ENCODE results near the gene RCL1.
A peak's percentile ranks its signal among the peaks of the same experiment; 100 is the strongest.
"Not testable (repeated sequence)": the region's sequence is repeated elsewhere in the genome, so short reads cannot be mapped to it uniquely, and the experiment has no call there.

Gene RCL1

DNA sequence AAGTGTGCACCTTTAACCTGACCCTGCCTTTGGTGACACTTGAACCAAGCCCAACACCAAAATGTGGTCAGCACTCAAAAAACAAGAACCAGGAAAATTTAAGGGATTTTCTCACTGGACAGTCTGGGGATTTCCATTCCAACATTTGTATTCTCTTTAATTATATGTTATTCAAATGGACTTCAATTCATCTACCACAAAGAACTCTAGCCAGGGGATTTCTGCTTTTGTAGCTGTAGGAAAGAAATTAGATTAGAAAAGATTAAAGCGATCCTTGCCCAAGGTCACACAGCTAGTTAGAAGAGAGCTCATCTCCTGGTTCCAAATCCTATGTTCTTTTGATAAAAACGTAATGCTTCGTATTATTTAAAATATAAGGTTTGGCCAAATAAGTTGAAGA, 97.5 kb downstream of the RCL1 start:
- no peak for DNase-seq

- no peak for DNase-seq
These were observed 98.2 kb downstream of the RCL1 start for GRCh38 chr9:4890929-4891328.

DNA sequence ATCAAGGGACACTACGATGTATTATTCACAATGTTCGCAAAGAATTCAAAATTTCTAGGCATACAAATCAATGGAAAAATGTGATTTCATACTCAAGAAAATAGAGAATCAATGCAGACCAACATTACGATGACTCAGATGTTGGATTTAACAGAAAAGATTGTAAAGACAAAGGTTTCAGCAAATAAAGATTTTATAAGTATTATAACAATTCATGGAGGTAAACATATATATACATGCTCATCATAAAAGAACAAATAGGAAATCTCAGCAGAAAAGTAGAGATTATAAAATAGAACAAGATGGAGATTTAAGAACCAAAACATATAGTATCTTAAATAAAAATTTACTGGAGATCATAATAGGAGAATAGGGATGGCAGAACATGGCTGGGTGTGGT, 98.9 kb downstream of the RCL1 start:
- DNase-seq = no peak

GRCh38 chr9:4892501-4893194, 99.9 kb downstream of the RCL1 start:
- DNase-seq = no peak

DNA sequence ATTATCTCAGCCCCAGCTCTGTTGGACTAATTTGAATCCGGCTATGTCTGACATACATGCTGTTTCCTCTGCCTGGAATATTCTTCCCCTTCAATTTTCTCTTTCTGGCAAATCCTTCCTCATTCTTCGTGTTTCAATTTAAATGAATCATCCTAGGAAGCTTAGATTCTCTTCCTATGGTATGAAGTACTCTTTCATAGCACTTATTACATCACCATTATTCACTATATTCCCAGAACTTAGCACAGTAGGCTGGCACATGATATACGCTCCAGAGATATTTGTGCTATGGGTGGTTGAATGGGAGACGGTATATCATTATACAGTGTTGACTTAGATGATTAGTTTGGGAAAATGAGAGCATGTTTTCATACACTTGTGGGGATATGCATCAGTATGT, 101.3 kb downstream of the RCL1 start:
- no peak for DNase-seq

DNA sequence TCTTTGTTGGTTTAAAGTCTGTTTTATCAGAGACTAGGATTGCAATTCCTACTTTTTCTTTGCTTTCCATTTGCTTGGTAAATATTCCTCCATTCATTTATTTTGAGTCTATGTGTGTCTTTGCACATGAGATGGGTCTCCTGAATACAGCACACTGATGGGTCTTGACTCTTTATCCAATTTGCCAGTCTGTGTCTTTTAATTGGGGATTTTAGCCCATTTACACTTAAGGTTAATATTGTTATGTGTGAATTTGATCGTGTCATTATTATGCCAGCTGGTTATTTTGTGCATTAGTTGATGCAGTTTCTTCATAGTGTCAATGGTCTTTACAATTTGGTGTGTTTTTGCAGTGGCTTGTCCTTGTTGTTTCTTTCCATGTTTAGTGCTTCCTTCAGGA, 107.1 kb downstream of the RCL1 start:
- not testable (repeated sequence) for DNase-seq

- not testable (repeated sequence) for DNase-seq
These were observed 108.8 kb downstream of the RCL1 start for GRCh38 chr9:4901401-4902134.

GRCh38 chr9:4902135-4902475, 109.4 kb downstream of the RCL1 start:
- no peak for DNase-seq

GRCh38 chr9:4904322-4905134, 111.8 kb downstream of the RCL1 start:
- peak; percentile 42 for DNase-seq

DNA sequence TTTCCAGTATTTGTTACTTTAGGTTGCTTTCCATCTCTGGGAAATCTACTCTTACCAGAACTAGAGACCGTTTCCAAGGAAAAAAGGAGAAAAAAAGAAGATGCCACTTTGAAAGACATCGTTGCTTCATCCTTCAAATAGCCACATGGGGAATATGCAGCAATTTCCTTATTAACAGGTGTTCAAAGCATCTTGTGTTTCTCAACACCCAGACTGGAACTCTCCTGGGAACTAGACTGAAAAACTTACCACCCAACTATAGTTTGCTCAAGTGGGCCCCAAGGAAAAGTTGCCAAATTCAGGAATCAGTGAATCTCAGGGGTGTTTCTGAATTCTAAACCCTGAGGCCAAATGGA, 112.4 kb downstream of the RCL1 start:
- no peak for DNase-seq

Measured in NCI-H345 (cell line).